Activated CD4-positive, alpha-beta T cell treated with anti-CD3 and anti-CD28 coated beads, Interleukin-2, amount 50 U/mL, for 24 hours (primary cell): ENCODE measurements around the gene ATIC.

Experiments
- DNase-seq, 2 donors: peaks; one replicate each; pipeline ENCODE4 v3.0.0-alpha.2; 2020; ENCODE audit warnings: low read depth in 1 of 2, low spot score in 1 of 2

The ATIC gene

DNA sequence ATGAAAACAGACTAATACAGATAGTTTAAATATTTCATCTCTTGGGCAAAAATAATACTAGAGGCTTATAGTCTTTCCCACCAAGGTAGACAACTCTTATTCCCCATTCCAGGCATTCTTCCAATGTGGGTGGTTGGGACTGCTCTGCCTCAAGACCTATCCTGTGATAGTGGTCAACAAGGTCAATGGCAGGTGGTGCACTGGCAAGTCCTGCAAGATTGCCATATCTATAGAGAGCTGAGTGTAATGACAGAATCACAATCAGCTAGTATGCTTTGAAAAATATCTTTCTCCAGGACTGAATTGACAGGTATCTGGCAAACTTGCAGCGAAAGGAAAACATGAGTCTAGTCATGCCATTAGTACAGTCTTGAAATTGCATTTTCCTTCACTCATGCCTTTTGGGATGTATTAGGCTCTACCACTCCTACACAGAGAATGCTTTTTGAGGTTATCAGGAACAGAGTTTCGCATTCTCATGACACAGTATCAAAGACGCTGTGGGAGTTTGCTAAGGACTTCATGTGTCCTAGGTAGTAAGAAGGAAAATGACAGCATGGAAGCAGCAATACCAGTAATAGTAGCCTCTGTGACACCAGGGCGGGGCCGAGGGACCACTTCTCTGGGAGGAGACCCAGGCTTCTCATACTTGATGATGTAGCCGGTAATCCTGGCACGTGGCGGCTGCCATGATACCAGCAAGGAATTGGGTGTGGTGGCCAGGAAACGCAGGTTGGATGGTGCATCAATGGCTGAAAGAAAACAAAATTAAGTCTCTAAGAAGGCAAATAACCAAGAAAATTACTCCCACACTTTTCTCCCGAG, 63.0 kb downstream of the ATIC start:
- DNase-seq: no peak

DNA sequence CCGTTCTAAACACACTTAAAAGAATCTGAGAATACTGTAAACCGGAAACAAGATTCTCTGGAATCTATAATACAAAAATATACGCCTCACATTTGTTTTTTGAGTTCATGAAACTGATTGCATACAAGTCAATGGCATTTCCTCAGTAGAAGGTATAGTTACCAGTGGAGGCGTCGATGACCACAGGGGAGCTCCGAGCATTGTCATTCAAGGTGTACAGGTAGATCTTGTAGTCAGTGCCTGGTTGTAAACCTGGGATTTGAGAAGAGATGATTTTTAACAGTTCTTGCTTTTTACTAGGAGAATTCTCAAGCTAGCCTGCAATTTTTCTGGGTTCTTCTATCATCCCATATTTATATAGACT, 63.6 kb downstream of the ATIC start:
- DNase-seq: no peak

DNA sequence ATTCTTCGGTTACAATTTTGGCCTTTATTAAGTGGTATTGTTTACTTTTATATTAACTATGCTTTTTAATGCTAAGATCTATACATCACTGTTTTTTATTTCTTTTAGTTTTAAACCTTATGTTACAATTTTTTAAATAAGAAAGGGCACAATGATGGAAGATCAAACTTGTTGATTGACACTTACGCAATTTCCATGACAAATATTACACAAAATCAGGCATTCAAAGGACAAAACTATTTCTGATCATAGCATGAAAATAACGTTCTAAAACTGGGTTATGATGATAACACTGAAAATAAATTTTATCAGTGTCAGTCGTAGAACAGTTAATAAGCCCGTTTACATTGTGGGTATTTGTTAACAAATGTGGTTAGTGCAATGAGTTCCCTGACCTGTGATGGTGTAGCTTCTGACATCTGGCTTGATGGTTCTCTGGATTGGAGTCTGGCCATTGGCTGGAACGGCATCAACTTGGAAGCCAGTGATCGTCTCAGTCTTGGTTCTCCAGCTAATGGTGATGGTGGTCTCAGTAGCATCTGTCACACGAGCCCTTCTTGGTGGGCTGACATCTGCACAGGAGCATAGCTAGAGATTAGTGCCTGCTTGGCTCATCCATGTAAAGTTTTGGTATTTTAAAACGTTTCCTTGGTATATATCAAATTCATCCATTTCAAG, 64.4 kb downstream of the ATIC start:
- no peak for DNase-seq

DNA sequence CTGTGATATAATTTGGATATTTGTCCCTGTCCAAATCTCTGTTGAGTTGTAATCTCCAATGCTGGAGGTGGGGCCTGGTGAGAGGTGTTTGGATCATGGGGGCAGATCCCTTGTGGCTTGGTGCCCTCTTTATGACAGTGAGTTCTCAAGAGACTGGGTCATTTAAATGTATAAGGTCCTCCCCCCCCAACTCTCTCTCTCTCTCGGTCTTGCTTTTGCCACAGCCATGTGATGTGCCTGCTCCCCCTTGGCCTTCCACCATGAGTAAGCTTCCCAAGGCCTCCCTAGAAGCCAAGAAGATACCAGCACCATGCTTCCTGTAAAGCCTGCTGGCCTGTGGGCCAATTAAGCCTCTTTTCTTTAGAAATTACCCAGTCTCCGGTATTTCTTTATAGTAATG, 65.4 kb downstream of the ATIC start:
- DNase-seq: no peak

DNA sequence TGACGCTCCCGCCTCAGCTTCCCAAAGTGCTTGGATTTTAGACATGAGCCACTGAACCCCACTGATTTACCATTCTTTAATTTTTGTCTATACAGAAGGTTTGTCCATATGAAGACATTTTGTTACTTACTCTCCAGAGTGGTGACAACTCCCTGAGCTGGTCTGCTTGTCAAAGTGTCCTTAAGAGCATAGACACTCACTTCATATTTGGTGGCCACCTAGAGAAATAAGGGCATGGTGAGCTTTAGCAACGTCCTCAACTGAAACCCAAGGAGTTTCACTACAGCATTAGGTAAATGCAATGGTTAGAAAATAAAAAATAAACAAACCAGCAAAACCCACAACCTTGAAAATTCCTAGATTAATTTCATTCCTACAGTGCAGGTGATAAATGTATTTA, 66.2 kb downstream of the ATIC start:
- DNase-seq: no peak

DNA sequence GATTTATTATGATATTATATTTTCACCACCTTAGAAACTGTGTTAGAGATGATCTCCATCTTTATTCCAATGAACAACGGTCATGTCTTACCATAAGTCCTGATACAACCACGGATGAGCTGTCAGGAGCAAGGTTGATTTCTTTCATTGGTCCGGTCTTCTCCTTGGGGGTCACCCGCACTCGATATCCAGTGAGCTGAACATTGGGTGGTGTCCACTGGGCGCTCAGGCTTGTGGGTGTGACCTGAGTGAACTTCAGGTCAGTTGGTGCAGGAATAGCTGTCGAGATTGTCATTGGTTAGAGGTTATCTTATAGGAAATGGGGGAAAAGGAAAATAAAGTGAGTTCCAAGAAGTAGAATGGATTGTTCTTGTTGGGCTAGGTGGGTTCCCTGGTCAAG, 67.2 kb downstream of the ATIC start:
- no peak for DNase-seq

DNA sequence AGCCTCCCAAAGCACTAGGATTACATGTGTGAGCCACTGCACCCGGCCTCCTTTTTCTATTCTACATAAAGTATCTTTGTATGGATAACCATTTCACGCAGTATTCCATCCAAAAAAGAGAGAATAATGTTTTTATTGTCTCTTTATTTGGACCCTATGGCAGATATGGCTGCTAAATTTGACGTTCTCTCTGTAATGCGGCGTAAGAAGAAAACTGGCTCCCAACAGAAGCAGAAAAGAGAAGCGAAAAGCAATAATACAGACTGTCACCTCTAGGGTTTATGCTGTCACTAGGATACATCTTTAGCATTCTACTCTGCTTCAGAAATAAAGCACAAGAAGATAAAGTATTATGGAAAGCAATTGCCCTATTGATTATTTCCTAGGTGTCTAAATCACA, 68.1 kb downstream of the ATIC start:
- no peak for DNase-seq

DNA sequence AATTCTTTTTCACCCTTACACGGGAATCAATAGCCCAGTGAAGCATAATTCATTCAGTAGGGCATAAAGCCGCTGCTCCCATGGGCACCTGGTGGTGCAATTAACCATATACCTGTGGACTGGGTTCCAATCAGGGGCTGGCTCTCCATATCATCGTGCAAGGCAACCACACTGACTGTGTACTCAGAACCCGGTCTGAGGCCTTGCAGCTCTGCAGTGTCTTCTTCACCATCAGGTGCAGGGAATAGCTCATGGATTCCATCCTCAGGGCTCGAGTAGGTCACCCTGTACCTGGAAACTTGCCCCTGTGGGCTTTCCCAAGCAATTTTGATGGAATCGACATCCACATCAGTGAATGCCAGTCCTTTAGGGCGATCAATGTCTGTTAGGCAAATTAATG, 68.8 kb downstream of the ATIC start:
- no peak for DNase-seq

DNA sequence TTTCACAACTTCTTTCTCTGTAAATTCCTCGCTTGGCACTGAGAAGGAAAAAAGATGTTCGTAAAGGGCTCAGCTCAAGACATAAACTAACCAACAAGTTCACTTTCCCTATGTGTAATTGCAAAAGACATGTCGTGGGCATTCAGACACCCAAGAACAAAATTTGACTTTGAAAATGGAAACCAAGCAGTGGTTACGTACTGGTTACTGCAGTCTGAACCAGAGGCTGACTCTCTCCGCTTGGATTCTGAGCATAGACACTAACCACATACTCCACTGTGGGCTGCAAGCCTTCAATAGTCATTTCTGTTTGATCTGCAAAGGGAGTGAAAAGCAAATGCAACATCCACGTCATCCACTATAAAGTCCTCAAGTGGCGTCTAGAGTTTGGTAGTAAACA, 70.2 kb downstream of the ATIC start:
- no peak for DNase-seq

DNA sequence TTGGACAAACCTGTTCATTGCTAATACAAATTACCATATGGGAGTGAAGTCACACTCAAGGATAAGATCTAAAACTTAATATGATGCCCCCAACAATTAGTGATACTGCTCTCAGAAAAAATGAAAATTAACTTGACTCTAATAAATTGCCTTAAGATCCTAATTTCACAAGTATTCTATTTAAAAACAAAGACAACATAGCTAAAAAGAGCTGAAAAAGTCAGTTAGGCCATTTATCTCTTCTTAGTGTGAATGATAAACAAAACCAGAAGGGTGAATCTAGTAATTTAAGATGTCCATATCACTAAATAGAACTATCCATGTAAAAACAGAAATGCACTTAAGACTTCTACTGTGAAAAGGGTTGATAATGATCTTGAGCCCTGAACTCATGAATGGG, 70.6 kb downstream of the ATIC start:
- no peak for DNase-seq

DNA sequence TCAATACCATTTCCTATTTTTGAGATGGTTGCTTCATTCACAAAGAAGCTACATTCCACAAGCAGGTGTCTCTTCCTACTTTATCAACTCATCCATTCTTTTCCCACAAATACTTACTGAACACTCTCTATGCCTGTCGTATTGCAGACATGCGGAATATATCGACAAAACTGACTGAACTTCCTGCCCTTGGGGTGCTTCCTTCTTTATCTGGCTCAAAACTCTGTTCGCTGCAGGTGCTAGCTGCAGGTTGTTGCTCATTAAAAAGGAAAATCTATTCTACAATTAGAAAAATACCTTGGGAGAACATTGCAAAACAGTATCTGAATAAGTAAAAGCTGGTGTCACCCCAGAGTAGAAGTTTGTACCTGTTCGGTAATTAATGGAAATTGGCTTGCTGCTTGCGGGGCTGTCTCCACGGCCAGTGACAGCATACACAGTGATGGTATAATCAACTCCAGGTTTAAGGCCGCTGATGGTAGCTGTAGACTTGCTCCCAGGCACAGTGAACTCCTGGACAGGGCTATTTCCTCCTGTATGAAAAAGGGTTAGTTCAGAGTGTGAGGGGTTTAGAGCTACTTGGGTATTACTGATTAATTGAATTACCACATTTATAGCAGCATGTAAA, 71.9 kb downstream of the ATIC start:
- no peak for DNase-seq

DNA sequence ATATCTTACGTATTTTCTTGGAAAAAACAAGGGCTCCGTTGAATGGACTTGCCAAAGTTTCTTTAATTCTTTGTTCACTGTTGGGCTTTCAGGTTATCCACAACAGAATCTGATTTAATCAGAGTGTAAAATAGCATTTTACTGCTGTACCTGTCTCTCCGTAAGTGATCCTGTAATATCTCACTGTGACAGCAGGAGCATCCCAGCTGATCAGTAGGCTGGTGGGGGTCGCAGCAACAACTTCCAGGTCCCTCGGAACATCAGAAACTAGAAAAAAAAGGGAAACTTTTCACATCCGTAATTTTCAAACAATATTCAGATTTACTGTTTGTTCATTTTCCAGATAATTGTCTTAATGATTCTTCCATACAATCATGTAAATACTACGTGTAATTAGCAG, 72.9 kb downstream of the ATIC start:
- DNase-seq: no peak

DNA sequence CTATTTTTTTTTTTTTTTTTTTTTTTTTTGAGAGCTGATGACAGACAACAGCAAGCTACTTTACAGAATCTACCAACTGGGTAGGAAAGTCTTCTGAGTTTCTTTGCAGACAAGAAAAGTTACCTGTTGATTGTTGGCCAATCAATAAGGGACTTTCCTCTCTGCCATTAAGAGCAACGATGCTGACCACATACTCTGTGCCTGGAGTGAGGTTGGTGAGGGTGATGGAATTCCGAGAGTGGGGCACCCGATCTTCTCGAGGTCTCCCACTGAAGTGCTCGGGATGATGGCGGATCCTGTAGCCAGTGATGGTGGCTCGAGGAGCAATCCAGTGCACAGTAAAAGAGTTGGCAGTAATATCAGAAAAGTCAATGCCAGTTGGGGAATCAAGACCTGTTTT, 74.7 kb downstream of the ATIC start:
- no peak for DNase-seq

DNA sequence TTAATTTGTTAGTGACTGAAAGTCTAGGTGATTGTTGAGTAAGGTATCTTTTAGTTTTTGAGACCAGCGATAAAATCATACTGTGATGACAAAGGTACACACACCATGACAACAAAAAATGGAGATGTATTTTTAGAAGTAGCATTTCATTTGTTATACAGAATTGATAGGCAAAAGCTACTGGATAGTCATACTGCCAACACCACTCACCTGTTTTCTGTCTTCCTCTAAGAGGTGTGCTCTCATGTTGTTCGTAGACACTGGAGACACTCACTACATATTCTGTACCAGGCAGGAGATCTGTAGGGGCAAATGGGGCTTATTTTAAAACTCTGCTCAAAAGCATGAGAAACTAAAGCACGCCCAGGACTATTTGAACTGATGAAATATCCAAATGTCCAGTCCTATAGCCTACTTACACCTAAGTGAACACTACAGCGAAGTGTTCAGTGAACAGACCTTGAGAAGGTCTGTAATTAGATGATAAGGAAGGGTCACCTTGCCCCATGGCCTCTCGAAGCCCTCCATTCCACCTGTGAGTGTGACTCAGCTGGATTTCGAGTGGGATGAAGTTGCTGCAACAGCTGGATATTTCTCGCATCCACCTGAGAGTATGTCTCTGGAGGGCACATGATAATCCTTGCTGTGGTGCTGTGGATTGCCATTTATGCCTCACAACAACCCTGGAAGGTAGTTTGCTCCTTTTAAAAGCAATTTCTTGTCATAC, 76.3 kb downstream of the ATIC start:
- no peak for DNase-seq

DNA sequence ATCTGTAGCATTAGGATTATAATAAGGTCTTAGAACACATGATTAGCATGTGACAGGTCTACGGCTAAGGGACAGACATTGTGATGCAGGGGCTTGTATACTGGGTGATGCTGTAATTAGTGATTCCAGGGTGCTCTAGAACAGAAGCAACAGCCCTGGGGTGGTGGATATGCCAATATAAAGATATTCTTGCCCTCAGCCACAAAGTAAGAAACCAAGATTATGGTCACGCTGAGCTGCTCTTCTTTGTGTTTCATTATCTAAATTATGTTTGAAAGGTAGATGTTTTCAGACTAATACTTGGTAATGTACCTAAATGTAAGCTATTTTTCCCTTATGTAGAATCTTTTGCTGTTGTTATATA, 78.7 kb downstream of the ATIC start:
- DNase-seq: no peak

DNA sequence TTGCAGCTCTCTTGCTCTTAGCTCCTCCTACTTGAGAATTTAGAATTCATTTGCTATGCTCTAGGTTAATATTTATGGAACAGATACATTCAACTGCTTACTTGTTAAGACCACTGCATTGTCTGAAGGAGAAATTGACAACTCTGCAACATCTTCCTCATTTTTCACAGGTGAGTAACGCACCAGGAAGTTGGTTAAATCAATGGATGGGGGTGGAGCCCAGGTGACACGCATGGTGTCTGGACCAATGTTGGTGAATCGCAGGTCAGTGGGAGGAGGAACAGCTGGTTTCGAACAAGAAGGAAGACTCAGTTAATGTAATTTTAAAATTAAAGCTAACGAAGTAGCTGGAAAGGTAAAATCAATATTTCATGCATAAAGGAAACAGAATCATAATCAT, 79.7 kb downstream of the ATIC start:
- no peak for DNase-seq

DNA sequence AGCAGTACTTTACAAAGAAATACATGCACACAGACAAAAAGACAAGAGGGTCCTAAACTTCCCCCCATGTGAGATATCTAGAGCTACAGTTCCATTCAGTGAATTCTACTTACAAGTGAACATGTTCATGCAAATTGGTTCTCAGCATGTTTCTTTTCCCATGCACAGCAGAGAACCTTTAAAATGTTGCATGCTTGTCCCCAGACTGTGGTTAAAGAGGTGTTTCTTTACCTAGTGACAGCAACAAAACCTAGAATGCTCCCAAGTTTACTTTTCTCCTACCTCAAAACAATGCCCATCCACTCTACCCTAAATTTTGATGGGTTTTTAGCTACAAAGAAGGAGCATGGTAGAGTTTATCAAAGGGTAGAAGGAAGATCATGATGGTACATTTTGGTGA, 80.3 kb downstream of the ATIC start:
- no peak for DNase-seq

DNA sequence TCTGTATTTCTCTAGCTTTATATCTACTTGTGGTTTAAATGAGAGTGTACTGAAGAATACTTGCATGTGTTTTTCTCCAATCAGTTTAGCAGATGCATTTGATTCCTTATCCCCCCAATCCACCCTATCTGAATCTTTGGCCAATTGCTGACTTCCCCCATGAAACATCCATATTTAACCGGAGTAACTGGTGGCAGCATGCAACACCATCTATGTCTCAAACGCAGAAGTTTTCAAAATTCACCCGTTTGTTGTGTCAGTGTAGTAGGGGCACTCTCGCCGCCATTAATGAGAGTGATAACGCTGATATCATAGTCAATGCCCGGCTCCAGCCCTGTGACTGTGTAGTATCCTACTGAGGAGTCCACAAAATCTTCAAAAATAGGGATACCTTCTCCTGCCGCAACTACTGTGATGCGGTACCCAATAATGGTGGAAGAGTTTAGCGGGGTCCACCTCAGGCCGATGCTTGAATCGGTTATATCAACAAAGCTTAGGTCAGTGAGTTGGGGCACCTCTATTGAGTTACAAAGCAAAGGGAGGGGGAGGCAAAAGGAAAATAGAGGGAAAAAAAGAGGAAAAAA, 80.9 kb downstream of the ATIC start:
- DNase-seq: no peak

DNA sequence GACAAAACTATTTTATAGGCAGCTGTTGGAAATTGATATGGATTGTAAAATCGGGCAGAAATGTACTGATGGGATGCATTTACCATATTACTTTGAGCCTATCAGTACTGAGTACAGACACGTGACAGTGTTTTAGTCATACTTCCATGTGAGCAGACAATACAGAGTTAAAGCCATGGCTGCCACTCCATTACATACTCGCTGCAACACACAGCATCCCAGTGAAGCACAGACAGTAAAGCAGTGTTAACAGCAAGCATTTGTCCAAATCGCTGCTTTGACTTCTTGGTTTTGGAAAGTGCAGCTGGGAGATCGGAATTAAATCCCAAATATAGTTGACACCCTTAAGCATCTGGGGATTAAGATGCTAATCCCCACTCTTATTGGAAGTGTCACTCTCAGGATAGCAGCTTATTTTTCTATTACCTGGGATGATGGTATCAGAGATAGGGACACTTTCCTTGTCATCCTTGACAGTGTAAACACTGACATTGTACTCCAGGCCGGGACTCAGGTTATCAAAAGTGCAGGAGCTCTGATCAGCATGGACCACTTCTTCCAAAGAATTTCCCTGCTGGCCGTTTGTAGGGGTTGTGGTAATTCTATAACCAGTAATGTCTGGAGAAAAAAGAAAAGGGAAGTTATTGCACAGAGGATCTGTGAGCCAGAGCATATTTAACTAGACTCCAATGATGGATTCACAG, 82.4 kb downstream of the ATIC start:
- DNase-seq: no peak

DNA sequence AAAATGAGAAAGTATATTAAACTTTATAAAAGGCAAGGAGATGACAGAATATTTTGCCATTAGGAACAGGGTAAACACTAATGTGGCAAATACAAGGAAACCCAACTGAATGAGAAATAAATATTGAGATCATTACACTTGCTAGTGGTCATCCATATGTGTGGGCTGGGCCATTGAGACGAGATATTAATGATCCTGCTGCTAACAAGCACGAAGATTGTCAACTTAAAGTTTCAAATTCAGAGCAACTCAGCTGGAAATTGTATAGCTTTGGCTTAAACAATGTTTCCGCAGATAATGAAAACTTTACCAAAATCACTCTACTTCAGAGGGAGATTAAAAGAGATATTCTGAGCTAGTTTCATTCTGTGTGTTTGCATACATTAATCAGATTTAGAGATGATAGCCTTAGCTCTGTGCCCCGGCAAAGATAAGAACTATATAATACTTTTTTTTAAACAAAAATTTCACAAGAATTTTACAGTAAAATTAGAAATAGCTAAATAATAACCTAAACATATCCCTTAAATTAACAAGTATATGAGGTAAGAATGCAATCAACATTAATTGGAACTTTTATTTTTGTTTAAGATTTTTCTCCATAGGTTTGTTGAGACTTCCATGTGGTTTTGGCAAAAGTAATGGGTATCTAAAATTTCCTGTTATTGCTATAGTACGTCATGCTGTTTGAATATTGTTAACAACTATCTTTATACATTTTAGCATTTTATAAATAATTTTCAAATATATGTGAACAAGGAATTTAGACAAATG, 84.0 kb downstream of the ATIC start:
- DNase-seq: no peak
